Ammon's horn (tissue), 1 donor: ENCODE data around the gene CFAP300.

ENCODE experiments used
- DNase-seq: peaks from one replicate; pipeline ENCODE4 v3.0.0-alpha.2; 2016; ENCODE audit warnings: low spot score

Gene CFAP300

DNA sequence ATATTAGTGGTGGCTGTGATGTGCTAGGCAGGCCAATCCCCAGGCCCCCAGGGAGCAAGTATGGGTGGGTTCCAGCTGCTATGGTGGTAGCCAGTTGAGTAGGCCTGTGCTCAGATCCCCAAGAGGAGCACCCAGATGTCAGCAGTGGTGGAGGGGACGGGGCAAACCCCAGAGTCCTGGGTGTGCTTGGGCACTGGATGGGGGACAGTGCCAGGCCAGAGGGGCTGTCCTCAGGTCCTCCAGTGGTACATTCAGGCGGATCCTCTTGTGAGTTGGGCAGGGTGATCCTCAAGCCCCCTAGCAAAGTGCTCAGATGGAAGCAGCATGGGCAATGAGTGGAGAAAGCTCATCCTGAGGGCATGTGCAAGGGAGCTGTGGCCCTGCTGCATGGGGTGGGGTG, 26.0 kb downstream of the CFAP300 start:
- no peak for DNase-seq

DNA sequence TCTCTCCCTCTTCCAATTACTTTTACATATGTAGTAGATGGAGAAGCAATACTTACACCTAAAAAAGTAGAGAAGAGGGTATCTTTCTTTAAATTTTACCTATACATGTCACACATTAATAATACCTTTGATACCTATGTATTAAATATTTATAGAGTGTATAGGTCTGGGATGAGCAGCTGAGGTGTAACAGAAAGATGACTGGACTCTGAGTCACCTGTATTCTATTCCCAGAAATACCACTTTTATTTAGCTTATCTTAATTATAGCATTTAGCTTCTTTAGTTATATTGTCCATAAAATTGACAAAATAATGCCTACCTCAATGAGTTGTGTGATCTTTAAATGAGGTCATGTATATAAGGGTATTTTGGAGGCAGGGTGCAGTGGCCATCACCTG, 32.4 kb downstream of the CFAP300 start:
- DNase-seq, result no peak

DNA sequence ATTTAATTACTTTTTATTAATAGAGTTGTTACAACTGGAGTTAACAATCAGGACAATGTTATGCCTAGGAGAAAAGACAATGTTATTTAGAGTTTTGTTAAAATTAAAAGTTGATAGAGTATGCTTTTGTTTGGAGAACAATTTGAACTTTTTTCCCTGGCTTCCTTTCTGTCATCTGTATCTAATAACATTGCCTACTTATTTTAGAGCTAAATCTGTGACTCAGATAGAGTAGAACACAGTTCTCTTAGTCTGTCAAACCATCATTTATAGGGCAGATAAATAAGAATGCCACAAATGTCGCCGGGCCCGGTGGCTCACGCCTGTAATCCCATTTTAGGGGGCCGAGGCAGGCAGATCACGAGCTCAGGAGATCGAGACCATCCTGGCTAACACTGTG, 34.1 kb downstream of the CFAP300 start:
- DNase-seq, result no peak

DNA sequence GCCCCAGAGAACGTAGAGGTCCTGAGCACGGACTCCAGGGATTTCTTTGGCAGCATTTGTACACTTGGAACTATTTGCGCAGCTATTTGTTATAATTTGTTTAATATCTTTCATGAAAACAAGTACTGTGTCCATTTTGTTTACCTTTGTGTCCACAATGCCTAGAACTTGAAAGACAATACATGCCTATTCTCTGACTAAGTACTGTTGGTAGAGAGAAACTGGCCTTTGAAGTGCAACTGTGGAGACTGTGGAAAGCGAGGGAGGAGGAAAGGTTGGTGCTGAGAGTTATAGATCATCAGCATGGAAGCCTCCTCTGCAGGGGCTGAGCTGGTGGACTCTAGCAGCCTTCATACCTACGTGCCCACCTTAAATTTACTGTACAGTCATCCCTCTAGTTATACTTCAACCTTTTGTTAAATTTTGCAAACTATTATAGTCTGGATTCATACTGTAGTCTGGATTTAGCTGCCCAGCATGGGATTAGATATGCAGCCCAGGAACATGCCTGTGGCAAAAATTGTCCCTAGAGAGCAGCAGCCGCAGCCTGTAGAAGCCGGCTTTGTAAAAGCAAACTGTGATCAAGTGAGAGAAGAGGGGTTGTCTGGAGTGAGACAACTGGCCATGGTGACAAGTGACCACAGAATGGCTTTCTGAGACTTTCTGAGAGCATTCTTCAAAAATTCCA, 38.8 kb downstream of the CFAP300 start:
- no peak for DNase-seq

DNA sequence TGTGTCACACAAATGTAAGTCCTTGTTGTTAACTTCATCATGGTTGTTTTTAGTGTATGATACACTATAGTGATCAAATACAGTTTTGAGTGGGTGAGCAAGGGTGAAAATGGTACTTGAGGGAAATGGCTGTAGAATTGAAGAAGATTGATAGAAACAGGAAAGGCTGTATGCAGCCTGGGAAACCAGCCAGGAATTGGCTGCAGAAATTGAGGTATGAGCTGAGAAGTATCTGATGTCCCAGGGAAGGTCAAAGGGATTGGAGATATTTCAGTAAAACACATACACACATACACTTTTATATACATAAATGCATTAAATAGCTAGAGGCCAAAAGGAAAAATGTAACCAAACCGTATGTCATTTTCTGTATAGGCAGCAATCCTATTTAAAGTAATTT, 49.9 kb downstream of the CFAP300 start:
- DNase-seq, result no peak

DNA sequence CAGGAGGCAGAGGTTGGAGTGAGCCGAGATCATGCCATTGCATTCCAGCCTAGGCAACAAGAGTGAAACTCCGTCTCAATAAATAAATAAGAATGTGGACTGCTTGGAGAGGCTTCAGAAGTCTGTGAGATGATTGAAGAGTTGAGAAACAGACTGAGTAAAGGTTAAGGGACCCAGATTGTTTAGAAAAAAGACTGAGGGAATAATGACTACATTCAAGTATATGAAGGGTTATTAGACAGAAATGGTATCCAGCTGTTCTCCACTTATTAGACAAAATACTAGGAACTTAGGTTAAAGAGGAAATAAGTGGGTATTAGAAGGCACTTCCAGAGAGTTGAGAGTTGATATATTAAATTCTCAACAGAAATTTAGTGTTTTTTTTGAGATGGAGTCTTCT, 52.5 kb downstream of the CFAP300 start:
- no peak for DNase-seq

DNA sequence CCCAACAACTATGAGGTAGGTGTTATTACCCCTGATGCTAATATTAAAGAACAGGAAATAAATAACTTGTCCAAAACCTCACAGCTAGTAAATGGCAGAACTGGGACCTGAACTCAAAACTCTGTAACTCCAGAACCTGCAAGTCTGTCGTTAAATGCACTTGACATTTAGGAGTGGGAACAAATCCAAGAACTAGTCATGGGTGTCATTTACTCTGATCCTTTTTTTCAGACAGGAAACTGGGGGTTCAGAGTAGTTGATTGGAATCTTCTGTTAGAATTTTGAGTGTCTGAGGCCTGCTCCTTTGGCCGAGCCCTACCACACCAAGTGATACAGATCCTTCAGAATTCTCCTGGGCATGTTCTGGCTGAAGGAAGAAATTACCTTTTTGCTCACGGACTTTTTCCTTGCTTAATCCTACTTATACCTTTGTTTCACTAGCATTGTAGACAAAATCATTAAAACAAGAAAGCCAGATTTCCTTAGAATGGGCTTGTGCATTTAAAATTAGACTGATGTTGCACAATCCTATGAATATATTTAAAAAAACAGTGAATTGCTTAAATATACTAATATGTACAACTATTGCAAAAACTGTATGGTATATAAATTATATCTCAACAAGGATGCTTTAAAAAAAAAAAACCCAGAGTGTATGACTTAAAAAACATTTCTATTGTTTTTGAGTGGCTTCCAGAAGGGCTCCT, 61.6 kb downstream of the CFAP300 start:
- no peak for DNase-seq

DNA sequence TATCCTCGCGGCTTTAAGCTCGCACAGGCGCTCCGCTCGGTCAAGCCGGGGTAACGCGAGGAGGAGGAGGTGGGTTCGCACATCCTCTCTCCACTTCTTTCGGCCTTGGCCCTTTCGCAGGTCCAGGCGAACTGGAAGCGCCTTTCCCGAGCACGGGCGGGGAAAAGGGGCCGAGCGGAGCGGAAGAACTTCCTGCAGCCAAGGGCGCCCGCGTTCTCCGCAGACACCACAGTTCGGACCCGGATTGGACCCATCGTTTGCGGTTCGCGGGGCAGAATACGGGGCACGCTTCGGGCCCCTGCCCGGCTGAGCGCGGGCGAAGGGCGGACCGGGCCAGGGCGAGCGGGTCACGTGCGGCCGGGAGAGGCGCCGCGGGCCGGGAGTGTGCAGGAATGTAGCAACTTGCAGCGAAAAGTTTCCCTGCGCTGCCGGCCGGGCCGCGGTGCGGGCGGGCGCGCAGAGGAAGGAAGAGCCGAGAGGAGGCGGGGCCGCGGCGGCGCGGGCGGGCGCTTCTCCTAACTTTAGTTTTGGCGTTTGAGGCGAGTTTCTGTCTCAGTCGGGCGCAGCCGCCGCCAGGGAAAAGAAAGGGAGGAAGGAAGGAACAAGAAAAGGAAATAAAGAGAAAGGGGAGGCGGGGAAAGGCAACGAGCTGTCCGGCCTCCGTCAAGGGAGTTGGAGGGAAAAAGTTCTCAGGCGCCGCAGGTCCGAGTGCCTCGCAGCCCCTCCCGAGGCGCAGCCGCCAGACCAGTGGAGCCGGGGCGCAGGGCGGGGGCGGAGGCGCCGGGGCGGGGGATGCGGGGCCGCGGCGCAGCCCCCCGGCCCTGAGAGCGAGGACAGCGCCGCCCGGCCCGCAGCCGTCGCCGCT, 62.9 kb downstream of the CFAP300 start, which contains the start of gene YAP1:
YAP1 (plus strand) TSS at position 552 of the 865 bp plus-strand sequence. CDS start 402 bp downstream, outside the sequence.
- peak; percentile 58 for DNase-seq

DNA sequence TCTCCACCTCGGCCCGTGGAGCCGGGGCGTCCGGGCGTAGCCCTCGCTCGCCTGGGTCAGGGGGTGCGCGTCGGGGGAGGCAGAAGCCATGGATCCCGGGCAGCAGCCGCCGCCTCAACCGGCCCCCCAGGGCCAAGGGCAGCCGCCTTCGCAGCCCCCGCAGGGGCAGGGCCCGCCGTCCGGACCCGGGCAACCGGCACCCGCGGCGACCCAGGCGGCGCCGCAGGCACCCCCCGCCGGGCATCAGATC, 63.4 kb downstream of the CFAP300 start:
- no peak for DNase-seq

DNA sequence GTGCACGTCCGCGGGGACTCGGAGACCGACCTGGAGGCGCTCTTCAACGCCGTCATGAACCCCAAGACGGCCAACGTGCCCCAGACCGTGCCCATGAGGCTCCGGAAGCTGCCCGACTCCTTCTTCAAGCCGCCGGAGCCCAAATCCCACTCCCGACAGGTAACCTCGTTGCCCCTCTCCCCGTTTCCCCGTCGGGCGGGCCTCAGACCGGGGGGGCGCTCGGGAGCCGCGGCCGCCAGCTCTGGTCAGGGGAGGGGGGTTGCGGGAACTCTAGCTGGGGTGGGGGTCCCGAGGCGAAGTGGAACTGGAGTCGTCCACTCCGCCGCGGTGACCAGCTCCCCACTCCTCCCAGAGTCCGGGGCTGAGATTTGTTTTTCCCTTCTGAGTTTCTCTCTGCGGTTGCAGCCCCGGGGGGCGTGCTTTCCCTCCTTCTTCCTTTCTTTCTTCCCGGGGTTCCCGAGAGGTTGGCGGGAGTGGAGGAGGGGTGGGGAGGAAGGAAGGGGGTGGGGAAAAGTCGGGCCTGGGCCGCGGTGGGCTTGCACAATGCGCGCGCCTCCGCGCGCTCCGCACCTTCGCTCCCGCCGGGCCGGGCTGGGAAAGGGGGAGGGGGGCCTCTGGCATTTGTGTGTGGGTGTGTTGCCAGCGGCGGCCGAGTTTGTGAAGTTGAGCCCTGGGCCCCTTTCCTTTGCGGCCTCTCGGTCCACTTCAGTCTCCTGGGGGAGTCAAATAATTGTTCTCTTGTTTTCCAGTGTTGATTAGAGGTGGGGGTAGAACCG, 64.0 kb downstream of the CFAP300 start:
- no peak for DNase-seq

DNA sequence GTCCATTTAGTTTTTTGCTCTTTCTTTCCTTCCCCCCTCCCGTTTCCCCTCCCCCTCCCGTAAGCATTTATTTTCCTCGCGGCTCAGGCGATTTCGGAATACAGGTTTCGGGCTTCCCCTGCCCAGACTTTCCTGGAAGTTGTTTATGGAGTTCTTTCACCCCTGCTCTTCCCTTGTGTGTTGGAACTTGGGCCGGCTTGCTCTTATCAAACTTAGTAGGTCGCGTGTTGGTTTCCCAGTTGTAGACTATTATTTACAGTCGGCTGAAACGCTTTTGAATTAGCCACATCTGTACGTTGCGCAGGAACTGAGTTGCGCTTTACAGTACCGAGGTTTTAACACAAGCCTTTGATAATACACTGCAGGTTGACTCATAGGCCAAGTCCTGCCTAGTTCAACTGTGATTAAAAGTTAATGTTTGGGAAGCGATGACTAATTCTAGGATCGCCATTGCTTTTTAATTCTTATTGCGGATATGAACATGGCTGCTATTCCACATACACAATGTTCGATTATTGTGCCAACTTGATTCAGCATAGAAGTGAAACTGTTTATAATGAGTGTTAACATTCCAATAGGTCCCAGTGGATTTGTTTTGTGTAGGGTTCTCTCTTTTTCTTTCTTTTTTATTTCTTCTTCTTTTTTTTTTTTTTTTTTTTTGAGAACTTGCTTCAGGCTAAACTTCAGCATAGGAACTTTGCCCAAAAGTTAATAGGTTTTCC, 64.7 kb downstream of the CFAP300 start:
- no peak for DNase-seq

DNA sequence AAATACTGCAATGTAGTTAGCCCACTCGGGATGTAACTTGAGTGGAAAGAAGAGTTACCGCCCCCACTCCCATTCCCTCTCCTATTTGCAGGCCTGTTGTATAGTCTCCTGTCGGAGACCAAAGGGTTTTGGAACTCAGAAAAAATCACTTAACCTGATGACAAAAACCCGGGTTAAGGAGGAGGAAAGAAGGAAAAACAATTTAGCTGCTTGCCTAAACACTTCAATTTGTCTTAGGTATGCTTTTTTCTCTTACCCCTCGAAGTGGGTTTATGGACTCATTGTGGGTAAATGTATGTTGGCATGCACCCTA, 65.2 kb downstream of the CFAP300 start:
- DNase-seq, result no peak

DNA sequence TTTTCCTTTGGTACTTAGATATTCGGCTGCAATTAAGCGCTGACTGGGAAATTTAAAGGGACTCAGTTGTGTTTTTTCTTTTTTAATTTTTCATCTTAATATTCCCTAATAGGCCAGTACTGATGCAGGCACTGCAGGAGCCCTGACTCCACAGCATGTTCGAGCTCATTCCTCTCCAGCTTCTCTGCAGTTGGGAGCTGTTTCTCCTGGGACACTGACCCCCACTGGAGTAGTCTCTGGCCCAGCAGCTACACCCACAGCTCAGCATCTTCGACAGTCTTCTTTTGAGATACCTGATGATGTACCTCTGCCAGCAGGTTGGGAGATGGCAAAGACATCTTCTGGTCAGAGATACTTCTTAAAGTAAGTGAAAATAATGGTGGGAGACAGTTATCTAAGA, 66.8 kb downstream of the CFAP300 start:
- no peak for DNase-seq

DNA sequence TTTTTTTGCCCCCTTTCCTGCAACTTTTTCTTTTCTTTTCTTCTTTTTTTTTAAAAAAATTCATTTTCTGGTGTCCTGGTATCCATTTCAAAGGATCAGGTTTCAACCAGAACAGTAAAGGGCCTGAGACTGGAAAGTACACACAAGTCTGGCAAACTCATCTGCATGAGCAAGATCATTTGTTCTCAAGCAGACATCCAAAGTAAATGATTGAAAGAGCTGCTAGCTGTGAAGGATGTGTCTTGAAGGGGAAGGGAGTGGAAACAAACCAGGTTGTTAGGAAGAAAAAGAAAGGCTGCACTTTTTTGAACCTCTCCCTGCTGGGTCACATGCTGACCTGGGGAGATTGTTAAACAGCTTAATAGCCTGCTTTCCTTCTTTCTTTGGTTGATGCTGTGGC, 68.3 kb downstream of the CFAP300 start:
- DNase-seq, result no peak

DNA sequence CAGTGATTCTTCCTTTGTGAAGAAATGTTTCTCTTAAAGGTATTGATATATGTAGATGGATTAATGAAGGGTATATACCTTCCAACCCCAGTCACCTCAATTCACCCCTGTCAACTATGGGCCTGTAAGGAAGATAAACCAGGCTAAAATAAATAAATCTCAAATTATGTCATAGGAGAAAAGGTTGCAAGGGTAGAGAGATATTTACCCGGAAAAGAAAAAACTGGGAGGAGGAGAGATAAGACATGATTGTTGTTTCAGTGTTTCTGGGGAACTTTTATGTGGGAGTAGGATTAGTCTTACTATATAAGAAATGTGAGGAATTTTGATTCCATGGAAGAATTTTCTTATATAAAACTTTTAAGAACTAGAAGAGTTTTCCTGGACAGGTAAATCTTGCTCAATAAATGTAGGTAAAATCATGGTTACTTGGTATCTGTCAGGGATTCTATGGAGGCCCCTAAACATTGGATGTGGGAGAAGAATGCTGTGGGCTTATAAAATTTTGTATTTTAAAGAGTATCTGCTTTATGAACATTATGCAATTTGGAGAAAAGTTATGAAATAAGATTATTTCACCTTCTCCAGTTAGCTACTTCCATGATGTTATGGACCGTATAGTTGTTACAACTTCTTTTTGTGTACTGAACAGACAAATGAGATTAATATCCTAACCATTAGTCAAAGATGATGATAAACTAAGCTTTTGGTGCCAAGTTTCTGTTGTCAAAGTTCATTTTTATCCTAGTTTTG, 69.4 kb downstream of the CFAP300 start:
- no peak for DNase-seq

DNA sequence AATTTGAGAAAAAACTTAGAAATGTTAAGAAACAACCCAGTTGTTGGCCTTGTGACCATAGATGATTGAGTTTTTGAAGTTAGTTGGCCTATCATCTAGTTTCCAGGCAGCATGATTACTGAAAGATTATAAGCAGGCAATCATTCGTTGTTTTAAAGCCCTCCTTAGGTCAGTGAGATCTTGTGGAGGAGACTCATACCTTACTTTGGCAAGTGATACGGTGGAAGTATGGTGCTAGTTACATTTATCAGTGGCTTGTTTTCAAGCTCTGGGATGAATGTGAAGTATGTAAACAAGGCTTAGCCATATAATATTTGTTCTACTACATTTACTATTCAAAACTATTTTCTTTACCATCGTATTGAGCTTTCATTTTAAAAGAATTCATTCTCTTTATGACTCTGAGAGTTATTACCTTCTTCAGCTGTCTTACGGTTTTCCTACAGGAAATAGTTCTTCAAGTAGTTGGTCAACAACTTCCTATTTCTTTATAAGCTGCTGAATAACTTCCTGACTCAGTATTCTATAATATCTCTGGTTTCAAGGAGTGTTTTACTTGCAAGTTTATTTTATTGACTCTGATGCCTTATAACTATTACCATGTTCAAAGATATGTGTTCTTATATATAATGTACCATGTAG, 70.4 kb downstream of the CFAP300 start:
- DNase-seq, result no peak

DNA sequence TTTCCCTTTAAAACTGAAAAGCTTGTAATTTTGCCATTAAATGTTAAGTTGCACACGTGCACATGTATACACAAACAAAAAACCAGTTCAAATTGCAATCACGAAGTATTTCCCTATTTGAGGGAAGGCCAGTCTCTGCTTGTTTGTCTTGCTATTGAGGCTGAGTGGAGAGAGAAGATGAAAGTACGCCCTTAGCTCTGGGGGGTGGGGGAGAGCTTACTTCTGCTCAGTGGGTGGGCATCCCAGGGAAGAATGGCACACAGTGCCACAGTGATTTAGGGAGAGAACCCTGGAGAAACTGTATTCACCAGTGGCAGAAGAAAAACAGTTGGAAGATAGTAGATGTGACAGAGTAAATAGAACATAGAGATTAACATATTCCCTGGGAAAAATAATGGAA, 71.7 kb downstream of the CFAP300 start:
- DNase-seq, result no peak

DNA sequence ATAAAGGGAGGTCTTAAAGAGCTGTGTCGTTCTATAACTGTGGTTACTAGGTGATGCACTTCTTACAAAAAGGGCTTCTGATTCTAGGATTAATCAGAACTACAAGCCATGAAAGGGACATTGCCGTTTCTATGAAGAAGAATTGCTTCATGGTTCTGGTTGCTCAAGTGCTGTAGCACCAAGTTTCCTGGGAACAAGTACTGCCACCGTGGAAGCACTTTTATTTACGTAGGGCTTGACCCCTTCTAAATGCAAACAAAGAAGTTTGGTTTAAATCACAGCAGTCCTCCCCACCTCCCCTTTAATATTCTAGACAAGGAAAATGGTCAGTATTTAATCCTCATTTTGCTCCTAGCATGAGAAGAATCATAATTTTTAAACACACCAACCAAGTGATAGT, 72.8 kb downstream of the CFAP300 start:
- no peak for DNase-seq

DNA sequence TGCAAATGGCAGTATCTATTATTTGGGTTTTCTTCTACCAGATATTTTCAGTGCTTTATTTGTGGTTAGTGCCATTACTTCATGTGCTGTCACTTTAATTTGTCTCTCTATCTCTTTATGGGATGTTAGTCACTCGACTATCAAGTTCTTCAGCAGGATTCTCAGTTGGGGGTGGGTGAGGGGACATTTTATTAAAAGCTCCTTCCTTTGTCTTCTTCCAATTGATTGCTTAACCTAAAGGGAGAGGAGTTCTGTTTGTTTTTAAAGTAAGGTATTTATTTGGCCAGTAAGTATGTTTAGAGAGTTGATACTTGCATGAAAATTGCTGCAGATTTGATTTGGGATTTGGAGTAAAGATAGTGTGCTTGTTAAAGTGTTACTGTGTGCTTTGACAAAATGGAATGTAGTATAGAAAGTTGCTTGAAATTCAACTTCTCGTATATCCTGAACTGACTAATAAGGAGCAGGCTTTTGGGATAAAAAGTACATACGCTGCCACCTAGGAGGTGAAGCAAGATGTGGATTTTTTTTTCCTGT, 73.3 kb downstream of the CFAP300 start:
- DNase-seq, result no peak

DNA sequence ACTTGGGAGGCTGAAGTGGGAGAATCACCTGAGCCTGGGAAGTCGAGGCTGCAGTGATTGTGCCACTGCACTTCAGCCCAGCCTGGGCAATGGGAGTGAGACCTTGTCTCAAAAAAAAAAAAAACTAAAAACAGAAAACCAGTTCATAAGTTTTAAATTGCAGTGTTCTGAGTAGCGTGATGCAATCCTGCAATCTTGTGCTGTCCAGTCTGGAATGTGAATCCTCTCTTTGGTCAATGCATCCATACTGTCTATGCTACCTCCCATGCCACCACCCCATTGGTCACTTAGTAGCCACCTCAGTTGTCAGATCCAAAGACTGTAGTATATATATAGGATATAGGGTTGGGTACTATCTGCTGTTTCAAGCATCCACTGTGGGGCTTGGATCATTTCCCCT, 74.1 kb downstream of the CFAP300 start:
- no peak for DNase-seq
